DOHH2 (cell line): ENCODE data around the gene PSMD9.

Source experiments
- EZH2phosphoT487 ChIP-seq: fragments of 200-600 bp; sonication (generic); IDR thresholded peaks from 2 replicates; pipeline ENCODE4 v1.6.1; 2017; ENCODE audit warnings: borderline replicate concordance, mild to moderate bottlenecking, antibody characterized with exemption, low read length, moderate library complexity, mixed read lengths
- TF ChIP-seq, protein P1 (sequence below): fragments of 200-600 bp; sonication (generic); IDR thresholded peaks from one replicate; pipeline ENCODE4 v1.5.1; 2014; ENCODE audit warnings: antibody characterized with exemption, mild to moderate bottlenecking, low read depth, low read length; ENCODE audit not compliant: poor library complexity, severe bottlenecking

DNA sequence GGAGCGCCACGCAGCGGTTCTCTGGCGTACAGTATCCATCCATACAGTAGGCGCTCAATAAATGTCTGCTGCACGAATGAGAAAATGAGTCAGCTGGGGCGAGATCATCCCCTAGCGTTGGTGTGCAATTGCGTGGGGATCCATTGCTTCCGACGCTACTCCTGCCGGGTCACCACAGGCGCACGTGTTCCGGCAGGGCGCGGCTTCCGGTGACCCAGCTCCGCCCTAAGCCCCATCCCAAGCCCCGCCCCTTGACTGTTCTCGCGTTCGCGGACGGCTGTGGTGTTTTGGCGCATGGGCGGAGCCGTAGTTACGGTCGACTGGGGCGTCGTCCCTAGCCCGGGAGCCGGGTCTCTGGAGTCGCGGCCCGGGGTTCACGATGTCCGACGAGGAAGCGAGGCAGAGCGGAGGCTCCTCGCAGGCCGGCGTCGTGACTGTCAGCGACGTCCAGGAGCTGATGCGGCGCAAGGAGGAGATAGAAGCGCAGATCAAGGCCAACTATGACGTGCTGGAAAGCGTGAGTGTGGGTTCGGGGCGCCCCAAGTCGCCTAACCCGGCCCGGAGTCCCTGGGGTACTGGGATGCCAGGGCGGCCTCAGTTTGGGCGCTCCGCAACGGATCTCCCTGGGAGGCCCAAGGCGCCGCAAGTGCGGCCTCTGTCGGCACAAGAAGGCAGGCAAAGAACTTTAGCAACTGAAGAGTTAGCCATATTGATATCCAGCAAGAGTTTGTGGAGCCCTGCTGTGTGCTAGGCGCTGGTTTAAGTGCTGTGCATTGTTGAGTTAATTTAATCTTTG lies at the start of gene PSMD9:
- TF ChIP-seq, protein P1, sequence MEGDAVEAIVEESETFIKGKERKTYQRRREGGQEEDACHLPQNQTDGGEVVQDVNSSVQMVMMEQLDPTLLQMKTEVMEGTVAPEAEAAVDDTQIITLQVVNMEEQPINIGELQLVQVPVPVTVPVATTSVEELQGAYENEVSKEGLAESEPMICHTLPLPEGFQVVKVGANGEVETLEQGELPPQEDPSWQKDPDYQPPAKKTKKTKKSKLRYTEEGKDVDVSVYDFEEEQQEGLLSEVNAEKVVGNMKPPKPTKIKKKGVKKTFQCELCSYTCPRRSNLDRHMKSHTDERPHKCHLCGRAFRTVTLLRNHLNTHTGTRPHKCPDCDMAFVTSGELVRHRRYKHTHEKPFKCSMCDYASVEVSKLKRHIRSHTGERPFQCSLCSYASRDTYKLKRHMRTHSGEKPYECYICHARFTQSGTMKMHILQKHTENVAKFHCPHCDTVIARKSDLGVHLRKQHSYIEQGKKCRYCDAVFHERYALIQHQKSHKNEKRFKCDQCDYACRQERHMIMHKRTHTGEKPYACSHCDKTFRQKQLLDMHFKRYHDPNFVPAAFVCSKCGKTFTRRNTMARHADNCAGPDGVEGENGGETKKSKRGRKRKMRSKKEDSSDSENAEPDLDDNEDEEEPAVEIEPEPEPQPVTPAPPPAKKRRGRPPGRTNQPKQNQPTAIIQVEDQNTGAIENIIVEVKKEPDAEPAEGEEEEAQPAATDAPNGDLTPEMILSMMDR: peak; percentile 64
- no peak for TF ChIP-seq EZH2phosphoT487
